Bronchial epithelial cell (primary cell): ENCODE results near the gene POU2AF3. TPM values are rescaled to one million over a fixed set of nuclear protein-coding genes. Genes with fewer than 3 reads are reported as not detected.
"Not testable (repeated sequence)": the region's sequence is repeated elsewhere in the genome, so short reads cannot be mapped to it uniquely, and the experiment has no call there.

ENCODE experiments used
- DNase-seq: peaks from one replicate; pipeline ENCODE4 v3.0.0-alpha.2; 2010; ENCODE audit warnings: low read depth
- FAIRE-seq: peaks from 2 replicates; lab custom pipeline; 2011; peaks lifted over from hg19 to GRCh38; lab: Jason Lieb, UNC
- H3K27me3 ChIP-seq: 2 replicates; pipeline ENCODE4 v1.5.1; 2011; ENCODE audit warnings: low read length; ENCODE audit not compliant: control insufficient read depth, insufficient read depth
- H3K36me3 ChIP-seq: 2 replicates; pipeline ENCODE4 v1.5.1; 2011; ENCODE audit warnings: low read length; ENCODE audit not compliant: control insufficient read depth, insufficient read depth
- H3K4me3 ChIP-seq: 2 replicates; pipeline ENCODE4 v1.5.1; 2011; ENCODE audit warnings: mild to moderate bottlenecking, low read depth, low read length, control low read depth
- CTCF ChIP-seq: IDR thresholded peaks from 2 replicates; pipeline ENCODE4 v1.5.1; 2011; ENCODE audit warnings: mild to moderate bottlenecking, moderate library complexity, low read length, control low read depth, inconsistent platforms; ENCODE audit not compliant: insufficient read depth, severe bottlenecking
- total RNA-seq: library from RNA; depleted of rRNA; stranded (reverse); fragments of >200 nt; gene quantifications from 2 replicates; pipeline ENCODE4 v1.2.1, GENCODE V29; 2014

Gene POU2AF3
- total RNA-seq, 1 donor from 2014 or later, result not detected

GRCh38 chr11:111312076-111312475, 13.7 kb downstream of the POU2AF3 start:
- Histone ChIP-seq H3K36me3 (no peaks in the 10 kb centered on the region), H3K4me3 (no peak overlapping the region), H3K27me3 (no peaks in the 10 kb centered on the region)
- DNase-seq (no peak), FAIRE-seq (no peak)
- TF ChIP-seq CTCF, result no peak

GRCh38 chr11:111319296-111319695, 20.9 kb downstream of the POU2AF3 start:
- FAIRE-seq (no peak), DNase-seq (no peak)
- H3K27me3 ChIP-seq, result peaks cover 19% of the 10 kb centered on the region
- TF ChIP-seq CTCF, result no peak
- H3K4me3 ChIP-seq, result no peak overlapping the region
- H3K36me3 ChIP-seq, result no peaks in the 10 kb centered on the region

GRCh38 chr11:111320199-111320598, 21.9 kb downstream of the POU2AF3 start:
- peaks cover 23% of the 10 kb centered on the region for H3K27me3 ChIP-seq
- H3K36me3 ChIP-seq, H3K4me3 ChIP-seq, FAIRE-seq, DNase-seq: not testable (repeated sequence)

GRCh38 chr11:111320728-111321568, 22.6 kb downstream of the POU2AF3 start:
- peaks cover 25% of the 10 kb centered on the region for H3K27me3 ChIP-seq
- H3K4me3 ChIP-seq, result no peak overlapping the region
- H3K36me3 ChIP-seq, result no peaks in the 10 kb centered on the region
- DNase-seq (no peak), FAIRE-seq (peak; percentile 55)
- no peak for TF ChIP-seq CTCF

- H3K36me3 ChIP-seq, result no peaks in the 10 kb centered on the region
- DNase-seq (peak; percentile 61), FAIRE-seq (no peak)
- H3K4me3 ChIP-seq, result no peak overlapping the region
- peaks cover 25% of the 10 kb centered on the region for H3K27me3 ChIP-seq
- no peak for TF ChIP-seq CTCF
Observed at GRCh38 chr11:111322534-111322933, 24.2 kb downstream of the POU2AF3 start.

GRCh38 chr11:111324277-111324720, 26.0 kb downstream of the POU2AF3 start:
- H3K27me3 ChIP-seq, result peaks cover 23% of the 10 kb centered on the region
- FAIRE-seq (no peak), DNase-seq (peak; percentile 30)
- TF ChIP-seq CTCF, result no peak
- no peak overlapping the region for H3K4me3 ChIP-seq
- no peaks in the 10 kb centered on the region for H3K36me3 ChIP-seq
